HEK293 (cell line): ENCODE data around the gene PPY.

Source experiments
- CTCF ChIP-seq: fragments of 450-650 bp; formaldehyde crosslinking; IDR thresholded peaks from 2 replicates; pipeline ENCODE4 v1.5.1; 2016; ENCODE audit warnings: missing biosample characterization, missing genetic modification characterization
- OSR2 ChIP-seq: fragments of 450-650 bp; formaldehyde crosslinking; IDR thresholded peaks from 2 replicates; pipeline ENCODE4 v1.5.1; 2016; ENCODE audit warnings: missing biosample characterization, missing genetic modification characterization
- PRDM6 ChIP-seq: fragments of 450-650 bp; formaldehyde crosslinking; IDR thresholded peaks from 2 replicates; pipeline ENCODE4 v1.5.1; 2017; ENCODE audit warnings: missing biosample characterization, missing genetic modification characterization
- REST ChIP-seq: fragments of 450-650 bp; formaldehyde crosslinking; IDR thresholded peaks from 2 replicates; pipeline ENCODE4 v1.5.1; 2016; ENCODE audit warnings: missing biosample characterization, missing genetic modification characterization
- SCRT1 ChIP-seq: fragments of 450-650 bp; formaldehyde crosslinking; IDR thresholded peaks from 2 replicates; pipeline ENCODE4 v1.5.1; 2016; ENCODE audit warnings: missing biosample characterization, missing genetic modification characterization, borderline replicate concordance
- YY1 ChIP-seq: fragments of 450-650 bp; formaldehyde crosslinking; IDR thresholded peaks from 2 replicates; pipeline ENCODE4 v1.5.1; 2018; ENCODE audit warnings: missing biosample characterization, missing genetic modification characterization
- ZBTB21 ChIP-seq: fragments of 450-650 bp; formaldehyde crosslinking; IDR thresholded peaks from 2 replicates; pipeline ENCODE4 v1.5.1; 2017; ENCODE audit warnings: missing biosample characterization, missing genetic modification characterization
- ZNF214 ChIP-seq: fragments of 450-650 bp; formaldehyde crosslinking; IDR thresholded peaks from 2 replicates; pipeline ENCODE4 v1.5.1; 2017; ENCODE audit warnings: missing biosample characterization, mild to moderate bottlenecking, missing genetic modification characterization, borderline replicate concordance
- ZNF274 ChIP-seq, 2 experiments: fragments of 200-500 bp in 1 of 2; fragments of 450-650 bp in 1 of 2; sonication (Bioruptor generic) in 1 of 2; formaldehyde crosslinking in 1 of 2; IDR thresholded peaks; 2 replicates each; pipeline versions ENCODE4 v1.5.1 to v1.6.1; 2014 to 2016; ENCODE audit warnings: borderline replicate concordance in 1 of 2, inconsistent platforms in 1 of 2, low read length in 1 of 2, missing biosample characterization in 1 of 2, missing genetic modification characterization in 1 of 2
- ZNF513 ChIP-seq: fragments of 450-650 bp; IDR thresholded peaks from 2 replicates; pipeline ENCODE4 v1.5.1; 2018; ENCODE audit warnings: missing biosample characterization, missing genetic modification characterization
- ZNF571 ChIP-seq: fragments of 450-650 bp; formaldehyde crosslinking; IDR thresholded peaks from 2 replicates; pipeline ENCODE4 v1.5.0; 2017; ENCODE audit warnings: missing biosample characterization, missing genetic modification characterization
- ZNF596 ChIP-seq: fragments of 450-650 bp; IDR thresholded peaks from 2 replicates; pipeline ENCODE4 v1.5.0; 2018; ENCODE audit warnings: missing biosample characterization, mild to moderate bottlenecking, missing genetic modification characterization, moderate library complexity
- ZNF639 ChIP-seq: fragments of 450-650 bp; formaldehyde crosslinking; IDR thresholded peaks from 2 replicates; pipeline ENCODE4 v1.5.1; 2016; ENCODE audit warnings: missing biosample characterization, missing genetic modification characterization

- TF ChIP-seq REST (tag by site-specific recombination) = no peak
- no peak for TF ChIP-seq ZNF214 (tag by site-specific recombination)
- TF ChIP-seq CTCF (tag by site-specific recombination) = no peak
- TF ChIP-seq SCRT1 (tag by site-specific recombination) = no peak
- TF ChIP-seq OSR2 (tag by site-specific recombination) = no peak
- no peak for TF ChIP-seq ZBTB21 (tag by site-specific recombination)
- TF ChIP-seq ZNF639 (tag by site-specific recombination) = no peak
- TF ChIP-seq ZNF513 = no peak
- TF ChIP-seq ZNF274 (IDR thresholded peaks at IDR 0.05; ENCODE audit: low read length) = no peak
- no peak for TF ChIP-seq ZNF274 (tag by site-specific recombination; IDR thresholded peaks at IDR 0.05; ENCODE audit: borderline replicate concordance)
- no peak for TF ChIP-seq ZNF571 (tag by site-specific recombination)
- TF ChIP-seq YY1 (tag by site-specific recombination) = no peak
- no peak for TF ChIP-seq PRDM6 (tag by site-specific recombination)
- no peak for TF ChIP-seq ZNF596 (tag by site-specific recombination)
Observed at GRCh38 chr17:43931062-43931571, 11.2 kb downstream of the PPY start.
